GM18511 (cell line): ENCODE data around the gene FFAR3.
"Not testable (repeated sequence)": the region's sequence is repeated elsewhere in the genome, so short reads cannot be mapped to it uniquely, and the experiment has no call there.

Experiments used
- ATAC-seq: cut with Tn5 transposase; IDR thresholded peaks from one replicate; pipeline ENCODE4 v1.9.1; 2021; ENCODE audit warnings: mild to moderate bottlenecking, moderate library complexity; ENCODE audit not compliant: unreplicated experiment

The FFAR3 gene

DNA sequence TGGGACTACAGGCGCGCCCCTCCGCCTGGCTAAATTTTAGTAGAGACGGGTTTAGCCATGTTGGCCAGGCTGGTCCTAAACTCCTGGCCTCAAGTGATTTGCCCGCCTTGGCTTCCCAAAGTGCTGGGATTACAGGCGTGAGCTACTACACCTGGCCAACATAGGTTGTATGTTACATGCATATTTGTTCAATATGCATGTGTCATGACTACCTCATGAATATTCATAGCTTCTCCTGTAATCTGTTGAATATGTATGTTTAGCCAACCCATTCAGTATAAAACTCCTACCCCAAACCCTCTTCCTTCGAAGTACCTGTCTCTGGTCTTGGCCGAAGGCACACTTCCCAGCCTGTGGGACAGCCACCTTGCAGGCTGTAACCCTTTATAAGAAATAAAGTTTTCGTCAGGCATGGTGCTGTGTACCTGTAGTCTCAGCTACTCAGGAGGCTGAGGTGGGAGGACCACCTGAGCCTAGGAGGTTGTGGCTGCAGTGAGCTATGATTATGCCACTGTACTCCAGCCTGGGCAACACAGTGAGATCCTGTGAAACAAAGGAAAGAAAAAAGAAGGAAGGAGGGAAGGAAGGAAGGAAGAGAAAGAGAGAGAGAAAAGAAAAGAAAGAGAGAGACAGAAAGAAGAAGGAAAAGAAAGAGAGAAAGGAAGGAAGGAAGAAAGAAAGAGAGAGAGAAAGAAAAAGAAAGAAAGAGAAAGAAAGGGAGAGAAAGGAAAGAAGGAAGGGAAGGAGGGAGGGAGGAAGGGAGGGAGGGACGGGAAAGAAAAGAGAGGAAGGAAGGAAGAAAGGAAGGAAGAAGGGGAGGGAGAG, 41.9 kb downstream of the FFAR3 start:
- no peak for ATAC-seq

DNA sequence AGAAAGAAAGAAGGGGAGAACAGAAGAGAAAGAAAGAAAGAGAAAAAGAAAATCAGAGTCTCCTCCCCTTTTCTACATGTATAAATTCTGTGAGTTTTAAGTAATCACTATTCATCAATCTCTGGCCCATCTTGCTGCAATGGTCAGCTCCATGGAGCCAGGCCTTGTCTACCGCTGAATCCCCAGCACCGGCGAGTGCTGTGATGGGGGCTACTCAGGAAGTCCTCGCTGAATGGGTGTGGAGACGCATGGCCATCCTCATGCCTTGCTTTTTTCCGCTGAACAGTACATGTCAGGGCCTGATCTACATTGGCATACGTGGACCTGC, 42.5 kb downstream of the FFAR3 start:
- ATAC-seq, result no peak

DNA sequence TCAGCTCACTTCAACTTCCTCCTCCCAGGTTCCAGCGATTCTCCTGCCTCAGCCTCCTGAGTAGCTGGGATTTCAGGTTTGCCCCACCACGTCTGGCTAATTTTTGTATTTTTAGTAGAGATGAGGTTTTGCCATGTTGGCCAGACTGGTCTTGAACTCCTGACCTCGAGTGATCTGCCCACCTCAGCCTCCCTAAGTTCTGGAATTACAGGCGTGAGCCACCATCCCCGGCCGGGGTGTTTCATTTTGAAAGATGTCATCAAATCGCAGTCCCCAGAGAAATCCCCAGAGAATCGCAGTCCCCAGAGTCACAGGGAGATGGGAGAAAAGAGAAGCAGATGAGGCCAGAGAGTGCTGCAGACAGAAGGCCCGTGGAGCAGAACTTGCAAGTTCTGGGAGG, 43.2 kb downstream of the FFAR3 start:
- ATAC-seq, result not testable (repeated sequence)

DNA sequence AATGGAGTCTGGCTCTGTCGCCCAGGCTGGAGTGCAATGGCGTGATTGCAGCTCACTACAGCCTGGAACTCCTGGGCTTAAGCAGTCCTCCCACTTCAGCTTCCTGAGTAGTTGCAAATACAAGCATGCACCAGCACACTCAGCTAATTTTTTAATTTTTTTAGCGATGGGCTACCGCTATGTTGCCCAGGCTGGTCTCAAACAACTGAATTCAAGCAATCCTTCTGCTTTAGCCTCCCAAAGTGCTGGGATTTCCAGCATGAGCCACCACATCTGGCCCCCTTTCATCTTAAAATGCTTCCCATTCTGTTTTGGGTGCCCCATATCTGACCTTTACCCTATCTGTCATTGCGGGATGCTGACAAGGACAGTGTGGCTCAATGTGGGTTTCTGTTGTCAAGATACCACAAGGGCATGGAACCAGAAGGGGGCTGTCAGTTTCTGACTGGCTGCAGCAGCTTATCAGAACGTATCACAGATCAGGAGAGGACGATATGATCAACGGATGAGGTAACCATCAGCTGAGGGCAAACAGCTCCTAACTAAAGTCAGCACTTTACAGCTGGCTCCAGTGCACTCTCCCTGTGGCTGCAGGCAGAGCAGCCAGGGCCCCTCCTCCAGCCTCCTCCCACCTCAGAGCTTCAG, 45.0 kb downstream of the FFAR3 start:
- no peak for ATAC-seq

DNA sequence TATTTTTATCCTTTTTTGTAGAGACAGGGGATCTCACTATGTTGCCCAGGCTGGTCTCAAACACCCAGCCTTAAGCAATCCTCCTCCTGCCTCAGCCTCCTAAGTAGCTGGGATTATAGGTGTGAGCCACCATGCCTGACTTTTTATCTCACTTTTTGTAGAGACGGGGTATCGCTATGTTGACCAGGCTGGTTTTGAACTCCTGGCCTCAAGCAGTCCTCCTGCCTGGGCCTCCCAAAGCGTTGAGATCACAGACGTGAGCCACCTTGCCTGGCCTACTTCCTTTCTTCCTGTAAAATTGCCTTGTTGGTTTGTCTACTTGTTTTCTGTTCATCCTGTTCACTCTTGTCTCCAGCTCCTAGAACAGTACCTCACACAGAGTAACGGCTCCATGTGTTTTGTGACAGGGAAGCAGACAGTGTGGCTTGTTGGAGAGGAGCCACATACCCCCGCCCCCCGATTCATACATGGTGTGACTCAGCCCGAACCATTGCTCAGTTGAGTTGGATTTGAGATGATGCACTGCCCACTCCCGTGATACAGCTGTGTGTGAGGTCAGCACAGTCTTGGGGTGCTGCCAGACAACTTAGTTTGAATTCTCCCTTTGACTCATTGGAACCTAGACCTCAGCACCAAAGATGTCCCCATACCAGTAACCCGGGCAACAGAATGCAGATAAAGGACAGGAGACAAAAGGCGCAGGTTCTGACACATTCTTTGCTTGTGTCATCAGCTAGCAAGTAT, 46.8 kb downstream of the FFAR3 start:
- peak; percentile 80 for ATAC-seq

DNA sequence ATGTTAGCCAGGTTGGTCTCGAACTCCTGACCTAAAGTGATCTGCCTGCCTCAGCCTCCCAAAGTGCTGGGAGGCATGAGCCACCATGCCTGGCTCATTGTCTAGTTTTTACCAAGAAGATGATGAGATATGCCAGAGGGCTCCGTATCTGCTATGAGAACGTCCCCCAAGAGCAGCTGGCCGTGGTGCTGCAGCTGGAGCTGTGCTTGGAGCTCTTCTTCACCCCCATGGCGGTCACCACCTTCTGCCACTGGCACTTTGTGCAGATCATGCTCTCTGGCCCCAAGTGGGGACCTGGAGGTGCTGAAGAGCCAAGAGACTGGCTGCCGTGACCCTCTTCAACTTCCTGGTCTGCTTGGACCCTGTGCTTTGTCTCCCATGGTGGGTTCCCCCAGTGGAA, 49.4 kb downstream of the FFAR3 start:
- ATAC-seq, result no peak

DNA sequence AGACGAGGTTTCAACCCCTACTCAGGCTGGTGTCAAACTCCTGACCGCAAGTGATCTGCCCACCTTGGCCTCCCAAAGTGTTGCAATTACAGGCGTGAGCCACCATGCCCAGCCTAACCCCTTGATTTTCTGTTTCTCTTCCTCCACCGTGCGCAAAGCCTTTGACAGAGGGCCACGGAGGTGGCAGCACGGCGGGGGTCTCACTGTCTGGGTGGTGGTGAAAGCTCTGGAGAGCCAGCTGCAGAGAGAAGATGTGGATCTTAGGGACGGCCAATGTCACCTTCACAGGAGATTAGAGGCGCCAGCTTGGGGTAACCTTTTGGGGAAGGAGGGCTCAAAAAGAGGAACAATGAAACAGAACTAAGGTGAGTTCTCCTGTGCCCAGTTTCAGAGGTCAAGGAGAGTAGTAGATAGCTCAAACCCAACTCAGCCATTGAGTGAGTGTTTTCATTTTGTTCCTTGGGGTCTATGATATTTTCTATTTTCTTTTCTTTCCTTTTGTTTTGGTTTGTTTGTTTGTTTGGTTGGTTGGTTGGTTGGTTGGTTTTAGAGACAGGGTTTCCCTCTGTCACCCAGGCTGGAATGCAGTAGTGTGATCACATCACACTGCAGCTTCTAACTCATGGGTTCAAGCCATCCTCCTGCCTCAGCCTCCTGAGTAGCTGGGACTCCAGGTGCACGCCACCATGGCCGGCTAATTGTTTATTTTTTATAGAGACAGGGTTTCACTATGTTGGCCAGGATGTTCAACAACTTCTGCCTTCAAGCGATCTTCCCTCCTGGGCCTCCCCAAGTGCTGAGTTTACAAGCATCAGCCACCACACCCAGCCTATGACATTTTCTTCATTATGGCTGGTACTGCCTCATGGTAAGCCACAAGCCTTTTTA, 50.3 kb downstream of the FFAR3 start:
- peak; percentile 78 for ATAC-seq

DNA sequence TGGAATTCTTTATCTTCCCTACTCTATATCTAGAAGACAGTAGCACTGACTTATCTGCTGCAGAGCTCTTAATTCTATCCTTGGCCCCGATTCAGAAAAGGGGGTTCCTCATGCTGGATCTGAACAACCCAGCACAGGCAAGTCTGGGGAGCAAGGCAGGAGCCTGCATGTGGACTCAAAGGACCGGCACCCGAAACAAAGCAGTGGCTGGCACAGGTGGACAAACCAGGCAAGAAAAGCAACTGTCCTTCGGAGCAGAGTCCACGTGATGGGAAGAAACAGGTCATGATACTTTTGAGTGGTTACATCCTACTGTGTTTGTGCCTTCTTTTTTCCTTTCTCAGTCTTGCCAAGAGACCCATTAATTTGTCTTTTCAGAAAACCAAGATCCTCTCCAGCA, 50.9 kb downstream of the FFAR3 start:
- ATAC-seq, result no peak
